SH-SY5Y (cell line): ENCODE data around the gene PTPRG.

Experiments
- GATA2 ChIP-seq: IDR thresholded peaks from 2 replicates; pipeline ENCODE4 v1.6.1; 2011; ENCODE audit warnings: mild to moderate bottlenecking, low read depth, low read length
- GATA3 ChIP-seq: IDR thresholded peaks from 2 replicates; pipeline ENCODE4 v1.6.1; 2011; ENCODE audit warnings: low read depth, mild to moderate bottlenecking, low read length, moderate library complexity

DNA sequence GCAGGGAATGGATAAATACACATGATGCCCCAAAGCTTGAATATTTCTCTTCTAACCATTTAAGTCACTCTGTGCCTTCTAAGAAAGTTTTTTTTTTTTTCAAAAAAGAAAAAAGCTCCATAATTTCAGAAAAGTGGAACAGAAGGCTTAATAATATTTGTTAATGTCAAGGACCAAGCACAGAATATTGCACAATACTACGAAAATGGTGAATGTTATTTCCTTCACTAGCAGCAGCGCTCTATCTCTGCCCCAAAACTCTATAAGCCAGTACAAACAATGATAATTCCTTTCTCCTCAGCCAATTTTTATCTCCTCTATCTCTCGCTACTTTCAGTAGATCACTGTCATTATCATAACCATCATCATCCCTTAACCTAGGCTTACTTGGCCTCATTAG is 739.2 kb downstream of the PTPRG start:
- TF ChIP-seq GATA2 (no peak), GATA3 (no peak)
